Measurements from ENCODE around the gene RAB13. TPM values are rescaled to one million over a fixed set of nuclear protein-coding genes. Genes with fewer than 3 reads are reported as not detected.

The RAB13 gene
- total and polyA plus RNA-seq, 2 of the 13 experiments (the other 11 are each of a cell fraction or from before 2014, with no cell fraction given): 15.9 to 24.7 TPM

DNA sequence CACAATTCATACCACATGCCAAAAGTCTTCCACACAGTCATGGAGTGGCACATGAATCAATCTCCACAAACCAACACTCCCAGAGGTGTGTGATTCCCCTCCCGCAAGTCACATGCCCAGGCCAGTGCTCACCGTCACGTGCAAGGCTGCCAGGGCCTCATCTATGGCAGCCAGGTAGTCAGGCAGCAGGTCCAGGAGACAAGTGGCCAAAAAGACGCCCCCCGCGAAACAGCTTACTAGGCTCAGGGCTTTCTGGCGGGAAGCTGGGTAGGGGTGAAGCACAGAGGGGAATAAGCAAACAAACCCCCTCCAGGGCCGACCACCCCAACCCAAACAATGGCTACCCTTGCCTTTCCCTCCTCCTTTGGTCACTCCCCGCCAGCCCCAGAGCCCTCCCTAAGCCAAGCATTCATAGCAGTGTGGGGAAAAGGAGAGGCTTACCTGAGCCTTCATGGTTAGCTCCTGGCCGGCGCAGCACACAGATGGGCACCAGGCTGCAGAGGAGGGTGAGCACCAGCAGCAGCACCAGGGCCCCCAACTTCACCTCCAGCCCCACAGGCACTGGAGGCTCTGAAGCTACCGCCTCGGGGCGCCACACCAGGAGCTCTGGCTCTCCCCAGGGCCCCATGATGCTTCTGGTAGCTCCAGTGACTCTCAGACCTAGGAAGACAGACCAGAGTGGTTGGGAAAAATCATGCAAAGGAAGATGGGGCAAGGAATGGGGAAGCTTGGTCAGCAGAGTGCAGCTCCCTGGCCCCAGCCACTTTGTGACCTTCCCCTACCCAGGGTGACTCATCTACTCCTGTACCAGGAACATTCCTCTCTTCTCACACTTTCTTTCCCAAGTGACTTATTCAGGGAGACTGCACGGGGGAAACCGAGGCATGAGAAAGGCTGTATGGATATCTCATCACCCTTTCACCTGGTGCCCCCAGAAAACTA, 23.8 kb downstream of the RAB13 start (continued):
- TF ChIP-seq, protein P1, sequence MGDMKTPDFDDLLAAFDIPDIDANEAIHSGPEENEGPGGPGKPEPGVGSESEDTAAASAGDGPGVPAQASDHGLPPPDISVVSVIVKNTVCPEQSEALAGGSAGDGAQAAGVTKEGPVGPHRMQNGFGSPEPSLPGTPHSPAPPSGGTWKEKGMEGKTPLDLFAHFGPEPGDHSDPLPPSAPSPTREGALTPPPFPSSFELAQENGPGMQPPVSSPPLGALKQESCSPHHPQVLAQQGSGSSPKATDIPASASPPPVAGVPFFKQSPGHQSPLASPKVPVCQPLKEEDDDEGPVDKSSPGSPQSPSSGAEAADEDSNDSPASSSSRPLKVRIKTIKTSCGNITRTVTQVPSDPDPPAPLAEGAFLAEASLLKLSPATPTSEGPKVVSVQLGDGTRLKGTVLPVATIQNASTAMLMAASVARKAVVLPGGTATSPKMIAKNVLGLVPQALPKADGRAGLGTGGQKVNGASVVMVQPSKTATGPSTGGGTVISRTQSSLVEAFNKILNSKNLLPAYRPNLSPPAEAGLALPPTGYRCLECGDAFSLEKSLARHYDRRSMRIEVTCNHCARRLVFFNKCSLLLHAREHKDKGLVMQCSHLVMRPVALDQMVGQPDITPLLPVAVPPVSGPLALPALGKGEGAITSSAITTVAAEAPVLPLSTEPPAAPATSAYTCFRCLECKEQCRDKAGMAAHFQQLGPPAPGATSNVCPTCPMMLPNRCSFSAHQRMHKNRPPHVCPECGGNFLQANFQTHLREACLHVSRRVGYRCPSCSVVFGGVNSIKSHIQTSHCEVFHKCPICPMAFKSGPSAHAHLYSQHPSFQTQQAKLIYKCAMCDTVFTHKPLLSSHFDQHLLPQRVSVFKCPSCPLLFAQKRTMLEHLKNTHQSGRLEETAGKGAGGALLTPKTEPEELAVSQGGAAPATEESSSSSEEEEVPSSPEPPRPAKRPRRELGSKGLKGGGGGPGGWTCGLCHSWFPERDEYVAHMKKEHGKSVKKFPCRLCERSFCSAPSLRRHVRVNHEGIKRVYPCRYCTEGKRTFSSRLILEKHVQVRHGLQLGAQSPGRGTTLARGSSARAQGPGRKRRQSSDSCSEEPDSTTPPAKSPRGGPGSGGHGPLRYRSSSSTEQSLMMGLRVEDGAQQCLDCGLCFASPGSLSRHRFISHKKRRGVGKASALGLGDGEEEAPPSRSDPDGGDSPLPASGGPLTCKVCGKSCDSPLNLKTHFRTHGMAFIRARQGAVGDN (CRISPR knock-in tag; IDR thresholded peaks at IDR 0.05): peak; percentile 50
- TF ChIP-seq ZFY (CRISPR knock-in tag; IDR thresholded peaks at IDR 0.05) (no peak), ZNF563 (CRISPR knock-in tag; IDR thresholded peaks at IDR 0.05) (no peak), TBP (CRISPR knock-in tag; IDR thresholded peaks at IDR 0.05) (no peak), KLF11 (CRISPR knock-in tag; IDR thresholded peaks at IDR 0.05) (no peak), ZMAT3 (CRISPR knock-in tag; conservative IDR thresholded peaks at IDR 0.05) (no peak), ZNF543 (CRISPR knock-in tag; IDR thresholded peaks at IDR 0.05) (no peak), RNF2 (conservative IDR thresholded peaks at IDR 0.05; ENCODE audit: low read depth) (no peak)
- TF ChIP-seq, protein P2, sequence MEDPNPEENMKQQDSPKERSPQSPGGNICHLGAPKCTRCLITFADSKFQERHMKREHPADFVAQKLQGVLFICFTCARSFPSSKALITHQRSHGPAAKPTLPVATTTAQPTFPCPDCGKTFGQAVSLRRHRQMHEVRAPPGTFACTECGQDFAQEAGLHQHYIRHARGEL (CRISPR knock-in tag; IDR thresholded peaks at IDR 0.05): no peak
- TF ChIP-seq, protein P3, sequence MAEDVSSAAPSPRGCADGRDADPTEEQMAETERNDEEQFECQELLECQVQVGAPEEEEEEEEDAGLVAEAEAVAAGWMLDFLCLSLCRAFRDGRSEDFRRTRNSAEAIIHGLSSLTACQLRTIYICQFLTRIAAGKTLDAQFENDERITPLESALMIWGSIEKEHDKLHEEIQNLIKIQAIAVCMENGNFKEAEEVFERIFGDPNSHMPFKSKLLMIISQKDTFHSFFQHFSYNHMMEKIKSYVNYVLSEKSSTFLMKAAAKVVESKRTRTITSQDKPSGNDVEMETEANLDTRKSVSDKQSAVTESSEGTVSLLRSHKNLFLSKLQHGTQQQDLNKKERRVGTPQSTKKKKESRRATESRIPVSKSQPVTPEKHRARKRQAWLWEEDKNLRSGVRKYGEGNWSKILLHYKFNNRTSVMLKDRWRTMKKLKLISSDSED (CRISPR knock-in tag; IDR thresholded peaks at IDR 0.05): no peak
- TF ChIP-seq, protein P4, sequence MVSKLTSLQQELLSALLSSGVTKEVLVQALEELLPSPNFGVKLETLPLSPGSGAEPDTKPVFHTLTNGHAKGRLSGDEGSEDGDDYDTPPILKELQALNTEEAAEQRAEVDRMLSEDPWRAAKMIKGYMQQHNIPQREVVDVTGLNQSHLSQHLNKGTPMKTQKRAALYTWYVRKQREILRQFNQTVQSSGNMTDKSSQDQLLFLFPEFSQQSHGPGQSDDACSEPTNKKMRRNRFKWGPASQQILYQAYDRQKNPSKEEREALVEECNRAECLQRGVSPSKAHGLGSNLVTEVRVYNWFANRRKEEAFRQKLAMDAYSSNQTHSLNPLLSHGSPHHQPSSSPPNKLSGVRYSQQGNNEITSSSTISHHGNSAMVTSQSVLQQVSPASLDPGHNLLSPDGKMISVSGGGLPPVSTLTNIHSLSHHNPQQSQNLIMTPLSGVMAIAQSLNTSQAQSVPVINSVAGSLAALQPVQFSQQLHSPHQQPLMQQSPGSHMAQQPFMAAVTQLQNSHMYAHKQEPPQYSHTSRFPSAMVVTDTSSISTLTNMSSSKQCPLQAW (CRISPR knock-in tag; IDR thresholded peaks at IDR 0.05): peak; percentile 0; the same call in 1 of the 2 replicates
- TF ChIP-seq, protein P5, sequence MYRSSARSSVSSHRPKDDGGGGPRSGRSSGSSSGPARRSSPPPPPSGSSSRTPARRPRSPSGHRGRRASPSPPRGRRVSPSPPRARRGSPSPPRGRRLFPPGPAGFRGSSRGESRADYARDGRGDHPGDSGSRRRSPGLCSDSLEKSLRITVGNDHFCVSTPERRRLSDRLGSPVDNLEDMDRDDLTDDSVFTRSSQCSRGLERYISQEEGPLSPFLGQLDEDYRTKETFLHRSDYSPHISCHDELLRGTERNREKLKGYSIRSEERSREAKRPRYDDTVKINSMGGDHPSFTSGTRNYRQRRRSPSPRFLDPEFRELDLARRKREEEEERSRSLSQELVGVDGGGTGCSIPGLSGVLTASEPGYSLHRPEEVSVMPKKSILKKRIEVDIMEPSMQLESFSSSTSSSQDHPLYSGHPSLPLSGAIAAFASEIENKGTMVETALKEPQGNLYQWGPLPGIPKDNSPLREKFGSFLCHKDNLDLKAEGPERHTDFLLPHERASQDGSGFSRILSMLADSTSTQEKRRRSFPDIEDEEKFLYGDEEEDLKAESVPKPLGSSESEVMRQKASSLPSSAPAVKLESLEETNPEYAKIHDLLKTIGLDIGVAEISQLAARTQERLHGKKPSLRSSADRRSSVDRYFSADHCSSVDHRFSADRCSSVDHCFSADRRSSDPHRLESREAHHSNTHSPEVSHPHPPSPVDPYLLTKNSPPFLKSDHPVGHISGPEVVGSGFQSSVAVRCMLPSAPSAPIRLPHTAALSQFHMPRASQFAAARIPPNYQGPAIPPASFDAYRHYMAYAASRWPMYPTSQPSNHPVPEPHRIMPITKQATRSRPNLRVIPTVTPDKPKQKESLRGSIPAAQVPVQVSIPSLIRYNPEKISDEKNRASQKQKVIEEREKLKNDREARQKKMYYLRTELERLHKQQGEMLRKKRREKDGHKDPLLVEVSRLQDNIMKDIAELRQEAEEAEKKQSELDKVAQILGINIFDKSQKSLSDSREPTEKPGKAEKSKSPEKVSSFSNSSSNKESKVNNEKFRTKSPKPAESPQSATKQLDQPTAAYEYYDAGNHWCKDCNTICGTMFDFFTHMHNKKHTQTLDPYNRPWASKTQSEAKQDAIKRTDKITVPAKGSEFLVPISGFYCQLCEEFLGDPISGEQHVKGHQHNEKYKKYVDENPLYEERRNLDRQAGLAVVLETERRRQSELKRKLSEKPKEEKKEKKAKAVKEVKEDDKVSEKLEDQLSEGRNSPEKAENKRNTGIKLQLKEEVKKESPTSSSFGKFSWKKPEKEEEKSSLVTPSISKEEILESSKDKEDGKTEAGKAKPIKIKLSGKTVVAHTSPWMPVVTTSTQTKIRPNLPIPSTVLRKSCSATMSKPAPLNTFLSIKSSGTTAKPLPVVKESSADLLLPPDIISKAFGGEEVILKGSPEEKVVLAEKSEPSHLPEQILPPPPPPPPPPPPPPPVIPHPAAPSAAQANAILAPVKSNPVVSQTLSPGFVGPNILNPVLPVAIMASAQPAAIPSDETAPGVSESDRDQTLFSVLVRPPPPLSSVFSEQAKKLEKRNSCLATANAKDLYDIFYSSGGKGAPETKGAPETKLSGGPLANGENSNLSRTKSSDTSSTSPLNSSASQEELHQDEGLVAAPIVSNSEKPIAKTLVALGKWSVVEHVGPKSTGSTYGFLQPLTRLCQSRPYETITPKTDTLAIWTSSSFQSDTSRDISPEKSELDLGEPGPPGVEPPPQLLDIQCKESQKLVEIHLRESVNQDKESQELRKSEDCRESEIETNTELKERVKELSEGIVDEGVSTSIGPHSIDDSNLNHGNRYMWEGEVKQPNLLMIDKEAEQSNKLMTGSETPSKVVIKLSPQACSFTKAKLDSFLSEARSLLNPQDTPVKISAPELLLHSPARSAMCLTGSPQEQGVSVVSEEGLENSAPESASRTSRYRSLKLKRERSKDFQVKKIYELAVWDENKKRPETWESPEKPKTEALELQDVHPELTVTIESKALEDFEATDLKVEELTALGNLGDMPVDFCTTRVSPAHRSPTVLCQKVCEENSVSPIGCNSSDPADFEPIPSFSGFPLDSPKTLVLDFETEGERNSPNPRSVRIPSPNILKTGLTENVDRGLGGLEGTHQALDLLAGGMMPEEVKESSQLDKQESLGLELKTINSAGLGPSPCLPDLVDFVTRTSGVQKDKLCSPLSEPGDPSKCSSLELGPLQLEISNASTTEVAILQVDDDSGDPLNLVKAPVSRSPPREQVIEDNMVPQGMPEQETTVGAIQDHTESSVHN (CRISPR knock-in tag; IDR thresholded peaks at IDR 0.05): no peak
